Cerebellar nuclear complex (tissue), 1 donor: ENCODE data around the gene GYS2.
"Not testable (repeated sequence)": the region's sequence is repeated elsewhere in the genome, so short reads cannot be mapped to it uniquely, and the experiment has no call there.

ENCODE experiments used
- DNase-seq, 2 experiments: peaks; one replicate each; lab custom pipeline; 2025; lab: John Stamatoyannopoulos, UW

Gene GYS2

DNA sequence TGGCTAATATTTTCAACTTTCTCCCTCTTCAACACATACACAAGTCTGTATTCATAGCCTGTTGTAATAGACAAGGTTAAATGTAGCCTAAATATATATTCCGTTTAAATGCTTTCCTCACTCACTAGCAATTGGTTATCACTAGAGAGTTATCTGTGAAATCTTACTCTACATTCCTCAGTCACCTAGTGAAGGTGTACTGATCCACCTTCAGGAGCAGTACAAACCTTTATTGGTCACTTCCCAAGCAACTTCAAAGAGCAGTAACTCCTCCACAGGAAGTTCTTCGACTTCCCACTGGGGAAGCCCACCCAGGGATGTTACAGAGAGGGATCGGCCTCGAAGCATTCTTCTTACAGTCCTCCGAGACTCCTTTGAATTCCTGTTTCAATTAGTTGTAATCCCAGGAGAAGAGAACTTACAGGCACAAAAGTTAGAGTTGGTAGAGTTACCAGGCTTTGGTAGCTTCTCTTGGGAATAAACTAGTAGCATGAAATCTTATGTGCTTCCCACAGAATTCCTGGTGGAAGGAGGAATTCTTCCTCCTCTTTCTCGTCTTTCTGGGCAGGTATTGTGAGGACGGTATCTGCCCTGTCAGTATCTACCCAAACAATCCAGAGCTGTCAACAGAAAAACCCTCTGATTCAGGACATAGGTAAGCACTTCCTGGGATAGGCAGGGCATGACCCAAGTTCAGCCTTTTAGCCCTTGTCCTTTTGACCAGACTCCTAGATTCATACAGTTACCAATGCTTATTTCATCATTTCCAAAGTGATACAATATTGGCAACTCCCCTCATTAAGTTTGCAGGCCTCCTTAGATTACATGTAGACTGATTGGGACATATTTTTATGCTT, at the start of gene GYS2:
GYS2 (minus strand) TSS at position 603 of the 857 bp plus-strand sequence; CDS start at position 348, 255 bp downstream.
- no peak for DNase-seq

DNA sequence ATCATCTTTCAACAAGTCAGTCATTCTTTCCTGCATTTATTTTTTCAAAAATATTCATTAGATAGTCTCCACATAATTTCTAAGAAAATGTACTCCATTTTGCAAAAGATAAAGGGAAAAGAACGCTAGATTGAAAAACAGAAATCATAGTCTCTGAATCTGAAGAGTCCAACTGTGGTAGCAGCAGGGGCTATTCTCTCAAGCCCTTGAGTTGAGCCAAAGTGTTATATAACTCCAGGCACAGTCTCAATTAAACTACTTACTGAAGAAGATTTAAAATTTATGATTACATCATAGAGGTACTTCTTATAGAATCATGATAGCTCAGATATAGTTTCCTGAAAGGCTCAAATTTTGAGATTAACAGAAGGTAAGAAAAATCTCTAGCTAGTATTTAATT, 47.2 kb upstream of the GYS2 start:
- no peak for DNase-seq

GRCh38 chr12:21650997-21651396, 46.4 kb upstream of the GYS2 start:
- DNase-seq: no peak

DNA sequence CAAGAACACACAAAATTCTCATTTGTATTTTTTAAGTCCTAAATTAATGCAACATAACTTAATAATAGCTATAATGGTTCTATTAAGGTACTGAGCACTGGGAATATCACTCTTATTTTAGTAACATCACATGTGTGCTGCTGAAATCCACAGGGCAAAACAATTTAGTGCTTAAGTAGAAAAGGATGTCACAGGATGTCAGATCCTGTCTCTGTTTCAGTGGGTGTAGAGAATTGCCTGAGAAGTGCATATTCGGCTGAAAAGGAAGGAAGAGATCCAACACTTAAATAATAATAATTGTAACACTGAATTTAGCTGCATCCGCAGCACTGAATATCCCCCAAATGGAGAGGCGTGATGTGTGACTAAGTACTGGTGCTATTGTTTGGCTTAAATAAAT, 44.4 kb upstream of the GYS2 start:
- DNase-seq: no peak

DNA sequence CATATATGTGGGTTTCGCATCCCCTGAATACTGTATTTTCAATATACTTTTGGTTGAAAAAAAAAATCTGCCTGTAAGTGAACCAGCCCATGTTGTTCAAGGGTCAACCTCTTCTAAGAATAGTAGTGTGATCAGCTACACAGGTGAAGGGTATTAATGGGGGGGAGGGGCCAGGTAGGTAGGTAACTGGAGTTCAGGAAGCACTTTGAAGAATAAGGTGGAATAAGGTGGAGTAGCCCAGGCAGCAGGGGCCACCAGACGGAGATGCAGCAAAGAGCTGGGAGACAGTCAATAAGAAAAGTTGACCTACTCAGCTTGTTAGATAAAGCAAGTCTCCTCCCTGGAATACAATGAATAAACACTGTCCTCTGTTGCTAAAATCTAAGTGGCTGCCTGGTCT, 43.7 kb upstream of the GYS2 start:
- DNase-seq: no peak

- DNase-seq: no peak
These were observed 42.5 kb upstream of the GYS2 start for GRCh38 chr12:21647179-21647578.

DNA sequence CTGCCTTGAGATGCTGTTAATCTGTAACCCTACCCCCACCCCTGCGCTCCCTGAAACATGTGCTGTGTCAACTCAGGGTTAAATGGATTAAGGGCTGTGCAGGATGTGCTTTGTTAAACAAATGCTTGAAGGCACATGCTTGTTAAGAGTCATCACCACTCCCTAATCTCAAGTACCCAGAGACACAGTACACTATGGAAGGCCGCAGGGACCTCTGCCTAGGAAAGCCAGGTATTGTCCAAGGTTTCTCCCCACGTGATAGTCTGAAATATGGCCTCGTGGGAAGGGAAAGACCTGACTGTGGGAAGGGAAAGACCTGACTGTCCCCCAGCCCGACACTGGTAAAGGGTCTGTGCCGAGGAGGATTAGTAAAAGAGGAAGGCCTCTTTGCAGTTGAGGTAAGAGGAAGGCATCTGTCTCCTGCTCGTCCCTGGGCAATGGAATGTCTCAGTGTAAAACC, 40.4 kb upstream of the GYS2 start:
- not testable (repeated sequence) for DNase-seq

- DNase-seq: no peak
These were observed 39.9 kb upstream of the GYS2 start for GRCh38 chr12:21644516-21644915.

- DNase-seq: no peak
These were observed 39.1 kb upstream of the GYS2 start for GRCh38 chr12:21643758-21644157.

DNA sequence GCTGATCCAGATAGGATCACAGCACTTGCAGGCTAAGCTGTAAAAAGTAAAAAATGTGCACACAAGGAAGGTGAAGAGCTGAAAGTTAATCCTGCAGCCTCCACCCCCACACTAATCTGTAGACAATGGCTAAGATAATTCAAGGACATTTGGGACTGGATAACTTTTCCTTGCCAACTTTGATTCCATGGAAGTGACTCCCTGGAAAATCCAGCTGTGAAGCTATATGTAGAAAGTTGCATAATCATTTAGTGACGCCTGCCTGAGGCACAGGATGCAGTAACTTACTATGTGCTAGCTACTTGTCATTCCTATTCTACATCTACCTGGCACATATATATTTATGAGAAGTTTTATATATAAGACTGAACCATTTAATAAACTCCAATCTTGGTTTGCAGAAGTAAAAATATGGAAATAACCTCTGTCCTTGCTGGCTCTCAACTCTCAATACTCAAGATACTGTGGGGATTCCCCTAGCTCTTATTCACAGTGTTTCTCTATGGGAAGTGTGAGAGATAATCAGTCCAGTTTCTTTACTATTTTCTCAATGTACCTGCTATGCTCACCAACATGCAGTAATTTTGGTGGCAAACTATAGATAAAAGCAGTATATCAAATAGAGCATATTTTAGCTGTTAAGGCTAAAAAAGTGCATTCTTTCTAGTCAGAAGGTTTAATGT, 38.2 kb upstream of the GYS2 start:
- DNase-seq: no peak

DNA sequence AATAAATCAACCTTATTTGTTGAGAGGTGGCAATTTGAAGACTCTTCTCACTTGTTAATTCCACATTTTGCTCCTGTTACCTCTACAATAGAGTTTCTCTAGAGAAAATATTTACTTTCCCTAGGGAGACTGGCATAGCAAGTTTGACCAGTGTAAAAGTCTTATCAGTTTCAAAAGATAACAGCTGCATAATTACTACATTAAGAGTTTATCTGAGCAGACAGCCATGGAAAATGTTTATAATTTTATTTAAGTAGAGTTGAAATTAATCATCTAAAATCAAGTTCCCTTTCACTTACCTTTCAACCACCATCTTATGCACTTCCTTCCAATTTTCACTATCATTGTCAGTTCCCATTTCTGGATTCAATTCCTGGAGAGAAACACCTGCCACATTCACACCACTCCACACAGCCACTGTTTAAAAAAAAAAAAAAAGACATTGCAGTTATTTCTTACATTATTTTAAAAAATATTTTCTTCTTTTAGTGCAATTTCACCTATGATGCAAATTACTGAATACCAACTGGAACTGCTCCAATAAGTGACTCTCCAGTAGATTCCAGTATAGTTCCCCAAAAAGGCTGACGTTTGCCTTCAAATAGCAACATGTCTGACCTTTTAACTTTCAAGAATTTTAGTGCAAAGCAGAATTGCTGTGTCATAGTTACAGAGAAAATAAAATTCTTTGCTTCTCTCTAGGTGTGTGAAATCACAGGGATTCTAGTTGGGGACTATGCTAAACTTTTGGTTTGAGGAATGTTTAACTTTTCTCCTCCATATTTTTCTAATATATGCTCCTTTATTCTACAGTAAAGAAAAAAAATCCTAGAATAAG, 33.6 kb upstream of the GYS2 start:
- no peak for DNase-seq

DNA sequence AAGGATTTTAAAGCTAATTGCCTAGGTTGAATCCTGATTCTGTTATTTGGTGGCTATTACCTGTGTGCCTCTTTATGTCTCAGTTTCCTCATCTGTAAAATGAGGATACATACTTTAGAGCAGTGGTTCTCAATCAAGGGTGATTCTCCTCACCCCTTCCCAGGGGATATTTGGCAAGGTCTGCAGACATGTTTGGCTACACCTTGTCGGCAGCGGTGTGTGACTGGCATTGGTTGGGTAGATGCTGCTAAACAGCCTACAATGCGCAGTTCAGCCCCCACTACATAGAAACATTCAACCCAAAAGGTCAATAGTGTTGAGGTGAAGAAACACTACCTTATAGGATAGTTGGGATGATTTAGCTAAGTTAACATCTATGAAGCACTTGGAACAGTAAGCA, 29.6 kb upstream of the GYS2 start:
- no peak for DNase-seq

DNA sequence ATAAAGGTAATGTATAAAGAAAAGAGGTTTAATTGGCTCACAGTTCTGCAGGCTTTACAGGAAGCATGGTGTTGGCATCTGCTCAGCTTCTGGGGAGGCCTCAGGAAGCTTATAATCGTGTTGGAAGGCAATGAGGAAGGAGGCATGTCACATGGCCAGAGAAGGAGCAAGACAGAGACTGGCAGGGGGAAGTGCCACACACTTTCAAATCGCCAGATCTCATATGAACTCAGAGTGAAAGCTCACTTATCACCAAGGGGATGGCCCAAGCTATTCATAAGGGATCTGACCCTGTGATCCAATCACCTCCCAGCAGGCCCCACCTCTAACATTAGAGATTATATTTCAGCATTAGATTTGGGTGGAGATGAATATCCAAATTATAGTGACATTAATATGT, 26.7 kb upstream of the GYS2 start:
- DNase-seq: no peak

GRCh38 chr12:21627924-21628323, 23.3 kb upstream of the GYS2 start:
- DNase-seq: no peak

- DNase-seq: no peak
These were observed 13.9 kb upstream of the GYS2 start for GRCh38 chr12:21618566-21618965.

- DNase-seq: no peak
These were observed 12.4 kb upstream of the GYS2 start for GRCh38 chr12:21617030-21617429.

DNA sequence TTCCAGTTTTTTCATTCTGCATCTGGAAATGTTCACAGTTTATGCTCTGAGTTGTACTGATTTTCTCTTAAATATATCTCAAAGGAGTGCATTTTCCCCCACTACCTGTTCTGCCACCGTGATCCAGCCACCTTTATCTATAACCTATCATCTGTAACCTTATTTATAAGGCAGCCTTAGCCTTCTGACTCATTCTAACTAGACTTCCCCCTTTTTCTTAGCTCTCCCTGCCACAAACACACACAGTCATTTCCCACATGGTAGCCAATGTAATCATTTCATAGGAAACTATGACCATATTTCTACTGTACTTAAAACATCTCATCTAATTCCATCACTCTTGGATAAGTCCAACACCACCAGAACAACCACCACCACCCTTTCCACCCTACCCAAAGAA, 10.8 kb upstream of the GYS2 start:
- DNase-seq: no peak

DNA sequence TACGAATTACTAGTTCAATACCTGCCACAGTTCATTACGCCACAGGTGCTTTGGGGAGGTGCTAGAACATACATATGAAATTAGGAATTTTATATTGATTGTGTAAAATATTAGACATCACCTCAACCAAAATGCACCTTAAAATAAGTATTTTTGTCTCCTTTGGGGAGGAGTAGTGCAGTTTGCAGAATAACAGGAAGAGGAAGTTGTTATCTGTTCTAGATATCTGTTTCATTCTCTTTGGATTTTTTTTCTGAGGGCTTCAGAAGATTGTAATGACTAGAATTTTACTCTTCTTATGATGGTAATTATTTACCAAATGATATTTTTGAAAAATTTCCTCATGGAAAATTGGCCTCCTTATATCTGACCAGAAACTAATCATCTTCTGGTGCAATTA, 9.9 kb upstream of the GYS2 start:
- no peak for DNase-seq

GRCh38 chr12:21613931-21614330, 9.3 kb upstream of the GYS2 start:
- DNase-seq: no peak

DNA sequence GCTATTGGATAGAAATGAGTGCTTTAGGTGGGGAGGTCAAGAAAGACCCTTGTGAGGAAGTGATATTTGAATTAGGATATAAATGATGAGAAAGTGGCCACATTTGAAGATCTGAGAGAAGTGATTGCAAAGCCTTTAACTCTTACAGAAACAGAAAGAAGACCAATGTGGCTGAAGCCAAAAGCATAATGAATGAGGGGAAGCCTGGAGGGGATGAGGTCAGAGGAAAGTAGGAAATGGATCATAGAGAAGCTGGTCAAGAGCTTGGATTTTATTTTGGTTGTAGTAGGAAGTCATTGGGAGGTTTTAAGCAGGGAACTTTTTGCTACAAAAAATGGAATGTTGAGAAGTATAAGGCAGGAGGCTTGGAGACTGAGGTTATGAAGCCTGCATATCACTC, 3.5 kb upstream of the GYS2 start:
- DNase-seq: no peak

- no peak for DNase-seq
These were observed 3.1 kb upstream of the GYS2 start for GRCh38 chr12:21607701-21608100.

GRCh38 chr12:21606175-21606574, 1.5 kb upstream of the GYS2 start:
- DNase-seq: no peak

GRCh38 chr12:21602774-21603173, 1.9 kb downstream of the GYS2 start:
- no peak for DNase-seq
